Activated T-cell treated with anti-CD3 and anti-CD28 coated beads, Interleukin-2, amount 50 U/mL, for 72 hours (primary cell): ENCODE data around the gene CACFD1. TPM values are rescaled to one million over a fixed set of nuclear protein-coding genes. Genes with fewer than 3 reads are reported as not detected.
"Not testable (repeated sequence)": the region's sequence is repeated elsewhere in the genome, so short reads cannot be mapped to it uniquely, and the experiment has no call there.

Source experiments
- ATAC-seq, 2 donors: fragments of 150-1000 bp; cut with Tn5 transposase; replicated peaks in 1 of 2; 2 replicates each; pipeline ENCODE4 v1.10.0; 2021; ENCODE audit warnings: moderate library complexity in 2 of 2, mild to moderate bottlenecking in 1 of 2
- DNase-seq, 2 donors: peaks; one replicate each; pipeline ENCODE4 v3.0.0; 2021 to 2022; ENCODE audit warnings: mixed read lengths in 1 of 2
- H3K27ac Mint-ChIP-seq: one replicate; pipeline ENCODE4 v1.8.0; 2022; ENCODE audit warnings: mild to moderate bottlenecking, moderate library complexity, mixed read lengths
- H3K27me3 Mint-ChIP-seq: one replicate; pipeline ENCODE4 v1.8.0; 2022; ENCODE audit warnings: low read depth, mixed read lengths
- H3K36me3 Mint-ChIP-seq, 2 donors: one replicate each; pipeline ENCODE4 v1.8.0; 2022; ENCODE audit warnings: mixed read lengths in 2 of 2, mild to moderate bottlenecking in 1 of 2; ENCODE audit not compliant: insufficient read depth in 2 of 2
- H3K4me1 Mint-ChIP-seq: one replicate; pipeline ENCODE4 v1.8.0; 2022; ENCODE audit warnings: low read depth, mixed read lengths
- H3K4me3 Mint-ChIP-seq, 2 donors: one replicate each; pipeline ENCODE4 v1.8.0; 2022; ENCODE audit warnings: mild to moderate bottlenecking in 2 of 2, mixed read lengths in 2 of 2, moderate library complexity in 2 of 2
- H3K9me3 Mint-ChIP-seq, 2 donors: one replicate each; pipeline ENCODE4 v1.8.0; 2022; ENCODE audit warnings: mixed read lengths in 2 of 2
- total RNA-seq, 2 donors: library from RNA; stranded (reverse); gene quantifications; one replicate each; pipeline ENCODE4 v1.2.3, GENCODE V29; 2022

CACFD1 gene
- total RNA-seq, 2 donors from 2014 or later = 1.3 to 2.8 TPM

DNA sequence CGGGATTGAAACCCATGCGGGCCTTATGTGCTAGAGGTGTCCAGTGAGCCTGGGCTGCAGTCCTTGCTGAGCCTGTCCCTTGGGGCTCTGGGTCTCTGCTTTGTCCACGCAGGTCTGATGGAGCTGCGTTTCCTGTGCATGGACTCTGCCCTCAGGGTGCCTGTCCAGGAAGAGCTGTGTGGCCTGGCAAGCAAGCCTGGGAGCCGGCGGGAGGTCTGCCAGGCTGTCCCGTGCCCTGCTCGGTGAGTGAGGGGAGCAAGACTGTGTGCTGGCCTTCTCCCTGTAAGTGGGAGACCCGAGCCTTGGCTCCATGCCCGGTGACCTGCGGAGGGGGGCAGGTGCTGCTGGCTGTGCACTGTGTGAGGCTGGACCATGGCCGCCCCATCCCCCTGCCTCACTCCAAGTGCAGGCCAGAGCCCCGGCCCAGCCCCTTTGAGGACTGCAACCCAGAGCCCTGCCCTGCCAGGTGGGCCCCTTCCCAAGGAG, 11.2 kb upstream of the CACFD1 start:
- no peak for ATAC-seq
- Mint-ChIP-seq H3K27ac (no peak overlapping the region), H3K27me3 (no peaks in the 10 kb centered on the region), H3K4me1 (no peaks in the 10 kb centered on the region), H3K36me3 (no peaks in the 10 kb centered on the region), H3K4me3 (no peak overlapping the region), H3K9me3 (no peaks in the 10 kb centered on the region)
- DNase-seq = no peak

DNA sequence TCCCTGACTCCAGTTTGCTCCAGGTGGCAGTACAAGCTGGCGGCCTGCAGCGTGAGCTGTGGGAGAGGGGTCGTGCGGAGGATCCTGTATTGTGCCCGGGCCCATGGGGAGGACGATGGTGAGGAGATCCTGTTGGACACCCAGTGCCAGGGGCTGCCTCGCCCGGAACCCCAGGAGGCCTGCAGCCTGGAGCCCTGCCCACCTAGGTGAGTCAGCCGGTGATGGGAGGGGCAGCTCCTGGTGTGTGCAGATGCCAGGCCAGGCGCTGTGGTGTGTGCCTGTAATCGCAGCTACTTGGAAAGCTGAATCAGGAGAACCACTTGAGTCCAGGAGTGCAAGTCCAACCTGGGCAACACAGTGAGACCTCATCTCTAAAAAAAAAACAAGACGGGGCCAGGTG, 10.0 kb upstream of the CACFD1 start:
- ATAC-seq (no peak), DNase-seq (no peak)
- Mint-ChIP-seq H3K27ac (no peak overlapping the region), H3K27me3 (no peaks in the 10 kb centered on the region), H3K4me1 (no peaks in the 10 kb centered on the region), H3K4me3 (no peak overlapping the region), H3K36me3 (no peaks in the 10 kb centered on the region), H3K9me3 (no peaks in the 10 kb centered on the region)

DNA sequence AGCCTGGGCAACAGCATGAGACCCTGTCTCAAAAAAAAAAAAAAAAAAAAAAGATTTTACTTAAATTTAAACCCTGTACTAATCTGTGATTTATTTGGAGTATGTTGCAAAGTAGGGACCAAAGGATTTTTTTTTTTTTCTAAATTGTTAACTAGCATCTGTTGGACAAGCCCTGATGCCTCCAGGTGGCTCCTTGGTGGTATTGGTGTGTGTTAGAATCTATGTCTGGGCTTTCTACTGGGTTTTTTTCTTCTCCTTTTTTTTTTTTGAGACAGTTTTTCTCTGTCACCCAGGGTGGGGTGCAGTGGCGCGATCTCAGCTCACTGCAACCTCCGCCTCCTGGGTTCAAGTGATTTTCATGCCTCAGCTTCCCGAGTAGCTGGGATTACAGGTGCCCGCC, 7.9 kb upstream of the CACFD1 start:
- not testable (repeated sequence) for DNase-seq, H3K36me3 Mint-ChIP-seq, H3K27ac Mint-ChIP-seq, H3K4me3 Mint-ChIP-seq, H3K9me3 Mint-ChIP-seq, H3K27me3 Mint-ChIP-seq, H3K4me1 Mint-ChIP-seq, ATAC-seq

DNA sequence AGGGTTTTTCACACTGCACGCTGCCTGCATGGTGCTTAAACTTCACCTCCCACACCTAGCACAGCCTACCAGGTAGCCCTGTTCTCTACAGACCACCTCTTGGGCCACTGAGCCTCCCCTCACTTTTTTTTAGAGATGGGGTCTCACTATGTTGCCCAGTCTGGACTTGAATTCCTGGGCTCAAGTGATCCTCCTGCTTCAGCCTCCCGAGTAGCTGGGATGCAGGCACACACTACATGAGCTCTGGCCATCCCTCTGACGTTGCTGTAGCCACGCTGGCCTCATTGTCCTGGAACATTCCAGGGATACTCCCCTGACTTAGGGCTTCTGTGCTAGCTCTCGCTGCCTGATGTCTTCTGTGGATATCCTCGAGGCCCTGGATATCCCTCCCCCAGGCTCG, 7.2 kb upstream of the CACFD1 start:
- no peaks in the 10 kb centered on the region for H3K4me1 Mint-ChIP-seq
- H3K9me3 Mint-ChIP-seq = no peaks in the 10 kb centered on the region

DNA sequence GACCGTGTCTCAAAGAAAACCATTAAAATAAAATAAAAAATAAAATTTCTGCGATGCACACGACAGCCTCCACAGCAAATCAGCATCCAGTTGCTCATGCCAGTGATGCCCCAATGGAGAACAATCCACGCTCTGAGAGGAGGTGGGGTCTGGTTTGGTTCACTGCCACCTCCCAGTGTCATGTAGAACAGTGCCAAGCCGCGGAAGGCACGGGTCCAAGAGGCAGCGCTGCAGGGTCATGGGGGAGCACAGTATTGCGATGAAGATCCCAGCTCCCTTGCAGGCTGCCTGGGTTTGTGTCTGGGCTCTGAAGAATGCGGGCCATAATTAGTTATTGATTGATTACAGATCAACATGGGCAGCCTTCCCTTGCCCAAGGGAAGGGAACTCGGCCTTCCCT, 6.1 kb upstream of the CACFD1 start:
- no peak for DNase-seq
- H3K27me3 Mint-ChIP-seq = no peaks in the 10 kb centered on the region
- no peaks in the 10 kb centered on the region for H3K9me3 Mint-ChIP-seq
- H3K4me3 Mint-ChIP-seq = no peak overlapping the region
- H3K4me1 Mint-ChIP-seq = peaks cover under 1% of the 10 kb centered on the region
- H3K36me3 Mint-ChIP-seq = no peaks in the 10 kb centered on the region
- no peak for ATAC-seq
- no peak overlapping the region for H3K27ac Mint-ChIP-seq

More for the DNA sequence above, 7.2 kb upstream of the CACFD1 start:
- no peak overlapping the region for H3K27ac Mint-ChIP-seq
- H3K27me3 Mint-ChIP-seq = no peaks in the 10 kb centered on the region
- H3K4me3 Mint-ChIP-seq = no peak overlapping the region
- no peaks in the 10 kb centered on the region for H3K36me3 Mint-ChIP-seq
- ATAC-seq = no peak
- no peak for DNase-seq

DNA sequence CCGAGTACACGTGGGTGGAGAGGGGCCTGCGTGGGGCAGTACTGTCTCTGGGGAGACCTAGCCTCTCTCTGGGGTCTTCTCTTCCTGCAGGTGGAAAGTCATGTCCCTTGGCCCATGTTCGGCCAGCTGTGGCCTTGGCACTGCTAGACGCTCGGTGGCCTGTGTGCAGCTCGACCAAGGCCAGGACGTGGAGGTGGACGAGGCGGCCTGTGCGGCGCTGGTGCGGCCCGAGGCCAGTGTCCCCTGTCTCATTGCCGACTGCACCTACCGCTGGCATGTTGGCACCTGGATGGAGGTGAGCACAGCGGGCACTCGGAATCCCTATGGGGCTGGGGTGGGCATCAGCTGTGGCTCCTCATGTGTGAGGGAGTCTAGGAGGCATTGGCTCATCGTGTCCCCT, 5.5 kb upstream of the CACFD1 start:
- Mint-ChIP-seq H3K9me3 (no peaks in the 10 kb centered on the region), H3K4me1 (peaks cover 7% of the 10 kb centered on the region), H3K4me3 (no peak overlapping the region), H3K27ac (no peak overlapping the region), H3K36me3 (no peaks in the 10 kb centered on the region), H3K27me3 (no peaks in the 10 kb centered on the region)
- ATAC-seq (no peak), DNase-seq (no peak)

DNA sequence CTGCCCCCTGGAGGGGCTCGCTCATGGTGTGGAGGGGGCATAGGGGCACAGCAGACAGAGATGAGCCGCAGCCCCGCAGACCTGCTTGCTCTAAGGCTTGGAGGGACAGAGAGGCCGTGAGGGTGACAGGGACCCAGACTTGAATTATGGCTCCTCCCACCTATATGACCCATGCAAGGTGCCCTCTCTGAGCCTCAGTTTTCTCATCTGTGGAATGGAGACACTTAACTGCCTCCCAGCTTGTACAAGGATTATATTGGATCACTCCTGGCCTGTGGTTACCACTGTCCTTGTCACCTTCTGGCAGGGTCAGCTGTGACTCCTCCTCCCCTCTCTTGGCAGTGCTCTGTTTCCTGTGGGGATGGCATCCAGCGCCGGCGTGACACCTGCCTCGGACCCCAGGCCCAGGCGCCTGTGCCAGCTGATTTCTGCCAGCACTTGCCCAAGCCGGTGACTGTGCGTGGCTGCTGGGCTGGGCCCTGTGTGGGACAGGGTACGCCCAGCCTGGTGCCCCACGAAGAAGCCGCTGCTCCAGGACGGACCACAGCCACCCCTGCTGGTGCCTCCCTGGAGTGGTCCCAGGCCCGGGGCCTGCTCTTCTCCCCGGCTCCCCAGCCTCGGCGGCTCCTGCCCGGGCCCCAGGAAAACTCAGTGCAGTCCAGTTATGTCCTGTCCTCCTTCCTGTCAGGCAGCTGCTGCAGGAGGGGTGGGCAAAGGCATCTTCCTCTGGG, 4.7 kb upstream of the CACFD1 start:
- no peak for DNase-seq
- Mint-ChIP-seq H3K36me3 (no peaks in the 10 kb centered on the region), H3K4me1 (peaks cover 7% of the 10 kb centered on the region), H3K9me3 (no peaks in the 10 kb centered on the region), H3K27ac (no peak overlapping the region), H3K4me3 (no peak overlapping the region), H3K27me3 (no peaks in the 10 kb centered on the region)
- ATAC-seq = no peak

DNA sequence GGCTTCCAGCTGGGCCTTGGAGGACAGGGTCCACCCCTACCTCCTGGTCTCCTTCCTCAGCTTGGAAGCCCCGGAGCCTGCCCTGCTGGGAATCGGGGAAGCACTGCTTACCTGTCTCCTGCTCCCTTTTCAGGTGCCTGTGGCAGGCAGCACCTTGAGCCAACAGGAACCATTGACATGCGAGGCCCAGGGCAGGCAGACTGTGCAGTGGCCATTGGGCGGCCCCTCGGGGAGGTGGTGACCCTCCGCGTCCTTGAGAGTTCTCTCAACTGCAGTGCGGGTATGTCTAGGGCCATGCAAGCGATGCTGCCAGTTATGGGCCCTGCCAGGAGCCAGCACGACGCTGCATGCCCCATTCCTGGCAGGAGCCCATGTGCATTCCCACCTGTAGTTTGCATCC, 3.8 kb upstream of the CACFD1 start:
- no peak overlapping the region for H3K27ac Mint-ChIP-seq
- H3K4me3 Mint-ChIP-seq = no peak overlapping the region
- DNase-seq (no peak), ATAC-seq (no peak)
- H3K4me1 Mint-ChIP-seq = peaks cover 7% of the 10 kb centered on the region
- H3K27me3 Mint-ChIP-seq = no peaks in the 10 kb centered on the region
- no peaks in the 10 kb centered on the region for H3K9me3 Mint-ChIP-seq
- H3K36me3 Mint-ChIP-seq = no peaks in the 10 kb centered on the region

DNA sequence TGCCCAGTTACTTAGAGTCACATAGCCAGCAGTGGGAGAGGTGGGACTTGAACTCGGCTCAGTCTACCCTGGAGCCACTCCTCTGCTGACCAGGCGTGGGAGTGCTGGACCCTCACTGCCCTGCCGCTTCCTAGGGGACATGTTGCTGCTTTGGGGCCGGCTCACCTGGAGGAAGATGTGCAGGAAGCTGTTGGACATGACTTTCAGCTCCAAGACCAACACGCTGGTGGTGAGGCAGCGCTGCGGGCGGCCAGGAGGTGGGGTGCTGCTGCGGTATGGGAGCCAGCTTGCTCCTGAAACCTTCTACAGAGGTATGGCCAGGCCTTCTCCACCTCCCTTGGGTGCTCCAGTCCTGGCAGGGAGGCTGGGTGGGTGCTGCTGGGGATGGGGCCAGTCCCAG, 3.4 kb upstream of the CACFD1 start:
- DNase-seq = no peak
- Mint-ChIP-seq H3K27me3 (no peaks in the 10 kb centered on the region), H3K4me1 (peaks cover 7% of the 10 kb centered on the region), H3K27ac (no peak overlapping the region), H3K4me3 (no peak overlapping the region), H3K9me3 (no peaks in the 10 kb centered on the region), H3K36me3 (no peaks in the 10 kb centered on the region)
- ATAC-seq = no peak

DNA sequence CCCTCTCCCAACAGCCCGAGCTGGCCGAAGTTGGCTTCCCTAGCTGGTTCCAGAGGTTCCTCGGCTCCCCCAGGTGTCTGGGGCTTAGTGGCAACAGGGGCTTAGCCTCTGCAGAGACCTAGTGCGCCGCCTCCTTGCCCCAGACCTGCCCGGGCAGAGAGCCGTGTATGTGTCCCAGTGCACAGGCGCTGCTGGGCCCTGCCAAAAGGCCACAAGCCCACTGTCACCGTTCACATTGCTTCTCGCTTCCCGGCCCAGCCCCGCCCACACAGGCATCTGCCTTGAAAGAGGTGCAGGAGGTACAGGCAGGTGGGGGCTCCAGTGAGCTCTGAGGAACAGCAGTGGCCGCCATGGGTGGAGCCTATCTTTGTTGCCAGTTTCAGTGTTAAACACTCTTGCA, 2.5 kb upstream of the CACFD1 start:
- no peak for DNase-seq

DNA sequence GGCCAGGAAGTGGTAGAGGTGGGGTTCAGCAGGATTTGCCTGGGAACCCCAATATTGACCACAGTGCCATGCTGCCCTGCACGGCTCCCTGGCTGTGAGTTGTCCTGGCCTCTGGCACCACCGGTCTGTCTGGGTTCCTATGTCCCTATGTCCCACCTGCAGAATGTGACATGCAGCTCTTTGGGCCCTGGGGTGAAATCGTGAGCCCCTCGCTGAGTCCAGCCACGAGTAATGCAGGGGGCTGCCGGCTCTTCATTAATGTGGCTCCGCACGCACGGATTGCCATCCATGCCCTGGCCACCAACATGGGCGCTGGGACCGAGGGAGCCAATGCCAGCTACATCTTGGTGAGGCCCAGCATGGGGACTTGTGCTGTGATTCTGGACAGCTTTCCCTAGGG, 2.0 kb upstream of the CACFD1 start:
- no peak overlapping the region for H3K27ac Mint-ChIP-seq
- no peaks in the 10 kb centered on the region for H3K27me3 Mint-ChIP-seq
- DNase-seq (no peak), ATAC-seq (no peak)
- no peaks in the 10 kb centered on the region for H3K9me3 Mint-ChIP-seq
- no peak overlapping the region for H3K4me3 Mint-ChIP-seq
- H3K4me1 Mint-ChIP-seq = peaks cover 7% of the 10 kb centered on the region
- no peaks in the 10 kb centered on the region for H3K36me3 Mint-ChIP-seq

More for the DNA sequence above, 2.5 kb upstream of the CACFD1 start:
- Mint-ChIP-seq H3K27ac (no peak overlapping the region), H3K36me3 (no peaks in the 10 kb centered on the region), H3K4me1 (peaks cover 7% of the 10 kb centered on the region), H3K9me3 (no peaks in the 10 kb centered on the region), H3K27me3 (no peaks in the 10 kb centered on the region), H3K4me3 (no peak overlapping the region)
- no peak for ATAC-seq

DNA sequence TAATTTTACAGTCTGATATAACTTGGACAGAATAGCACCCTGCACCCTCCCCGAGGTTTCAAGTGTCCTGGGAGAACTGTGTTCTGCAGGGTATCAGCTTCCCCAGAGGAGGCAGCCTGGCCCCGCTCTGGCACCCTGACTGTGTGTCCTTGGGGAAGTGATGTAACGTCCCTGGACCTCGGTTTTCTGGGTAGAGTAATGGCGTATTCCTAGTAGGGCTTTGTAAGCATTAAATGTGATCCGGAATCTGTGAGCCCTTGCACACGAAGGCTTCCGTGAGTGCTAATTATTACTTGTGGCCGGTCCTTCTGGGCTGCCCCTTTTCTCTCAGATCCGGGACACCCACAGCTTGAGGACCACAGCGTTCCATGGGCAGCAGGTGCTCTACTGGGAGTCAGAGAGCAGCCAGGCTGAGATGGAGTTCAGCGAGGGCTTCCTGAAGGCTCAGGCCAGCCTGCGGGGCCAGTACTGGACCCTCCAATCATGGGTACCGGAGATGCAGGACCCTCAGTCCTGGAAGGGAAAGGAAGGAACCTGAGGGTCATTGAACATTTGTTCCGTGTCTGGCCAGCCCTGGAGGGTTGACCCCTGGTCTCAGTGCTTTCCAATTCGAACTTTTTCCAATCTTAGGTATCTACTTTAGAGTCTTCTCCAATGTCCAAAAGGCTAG, 1.0 kb upstream of the CACFD1 start:
- DNase-seq (no peak), ATAC-seq (no peak)
- Mint-ChIP-seq H3K27ac (no peak overlapping the region), H3K9me3 (no peaks in the 10 kb centered on the region), H3K36me3 (no peaks in the 10 kb centered on the region), H3K4me1 (peaks cover 7% of the 10 kb centered on the region), H3K4me3 (peak overlapping the region; percentile 95 to 97), H3K27me3 (no peaks in the 10 kb centered on the region)

DNA sequence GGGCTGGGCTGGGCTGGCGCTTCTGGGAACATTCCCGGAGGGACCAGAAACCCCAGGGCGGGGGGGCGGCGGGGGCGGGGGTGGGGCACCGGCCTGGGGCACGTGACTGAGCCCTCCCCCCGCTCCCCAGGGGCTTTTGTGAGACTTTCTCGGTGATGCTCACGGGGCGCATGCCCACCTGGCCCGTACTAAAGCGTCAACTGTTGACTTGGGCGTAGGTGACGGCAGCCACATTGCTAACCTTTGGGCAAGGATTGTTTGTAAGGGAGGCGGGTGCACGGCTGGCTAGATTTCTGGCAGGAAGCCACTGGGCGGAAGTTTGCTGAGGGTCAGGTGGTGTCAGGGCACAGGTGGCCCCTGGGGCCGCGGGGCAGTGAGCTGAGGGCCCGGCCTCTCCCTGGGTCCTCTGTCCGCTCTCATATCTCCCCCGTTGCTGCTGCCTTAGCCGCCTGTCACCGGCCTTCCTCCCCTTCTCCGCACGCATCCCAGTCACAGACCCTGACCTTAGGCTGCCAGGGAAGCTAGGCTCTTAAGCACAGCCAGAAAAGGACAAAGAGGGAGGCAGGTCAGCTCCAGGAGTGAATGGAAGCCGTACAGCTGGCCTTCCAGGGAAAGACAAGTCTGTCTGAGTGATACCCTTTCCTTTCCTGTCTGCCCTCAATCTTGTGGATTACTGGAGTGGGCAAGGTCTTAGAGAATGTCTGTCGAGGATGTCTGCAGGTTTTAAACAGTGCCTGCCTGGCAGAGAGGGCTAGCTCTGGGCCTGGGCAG, 812 bp downstream of the CACFD1 start:
- ATAC-seq (peak; percentile 4 to 10), DNase-seq (peak; percentile 34 to 41)
- H3K27ac Mint-ChIP-seq = no peak overlapping the region
- peak overlapping the region; percentile 65 to 66 for H3K4me3 Mint-ChIP-seq
- peaks cover 7% of the 10 kb centered on the region for H3K4me1 Mint-ChIP-seq
- H3K27me3 Mint-ChIP-seq = no peaks in the 10 kb centered on the region
- no peaks in the 10 kb centered on the region for H3K36me3 Mint-ChIP-seq
- H3K9me3 Mint-ChIP-seq = no peaks in the 10 kb centered on the region
